NCI-H187 (cell line): Measurements from ENCODE around the gene KCNH5.
A peak's percentile ranks its signal among the peaks of the same experiment; 100 is the strongest.

Source experiments
- DNase-seq, 2 experiments: peaks; one replicate each; lab custom pipeline; 2025; lab: John Stamatoyannopoulos, UW

Gene KCNH5, protein sequence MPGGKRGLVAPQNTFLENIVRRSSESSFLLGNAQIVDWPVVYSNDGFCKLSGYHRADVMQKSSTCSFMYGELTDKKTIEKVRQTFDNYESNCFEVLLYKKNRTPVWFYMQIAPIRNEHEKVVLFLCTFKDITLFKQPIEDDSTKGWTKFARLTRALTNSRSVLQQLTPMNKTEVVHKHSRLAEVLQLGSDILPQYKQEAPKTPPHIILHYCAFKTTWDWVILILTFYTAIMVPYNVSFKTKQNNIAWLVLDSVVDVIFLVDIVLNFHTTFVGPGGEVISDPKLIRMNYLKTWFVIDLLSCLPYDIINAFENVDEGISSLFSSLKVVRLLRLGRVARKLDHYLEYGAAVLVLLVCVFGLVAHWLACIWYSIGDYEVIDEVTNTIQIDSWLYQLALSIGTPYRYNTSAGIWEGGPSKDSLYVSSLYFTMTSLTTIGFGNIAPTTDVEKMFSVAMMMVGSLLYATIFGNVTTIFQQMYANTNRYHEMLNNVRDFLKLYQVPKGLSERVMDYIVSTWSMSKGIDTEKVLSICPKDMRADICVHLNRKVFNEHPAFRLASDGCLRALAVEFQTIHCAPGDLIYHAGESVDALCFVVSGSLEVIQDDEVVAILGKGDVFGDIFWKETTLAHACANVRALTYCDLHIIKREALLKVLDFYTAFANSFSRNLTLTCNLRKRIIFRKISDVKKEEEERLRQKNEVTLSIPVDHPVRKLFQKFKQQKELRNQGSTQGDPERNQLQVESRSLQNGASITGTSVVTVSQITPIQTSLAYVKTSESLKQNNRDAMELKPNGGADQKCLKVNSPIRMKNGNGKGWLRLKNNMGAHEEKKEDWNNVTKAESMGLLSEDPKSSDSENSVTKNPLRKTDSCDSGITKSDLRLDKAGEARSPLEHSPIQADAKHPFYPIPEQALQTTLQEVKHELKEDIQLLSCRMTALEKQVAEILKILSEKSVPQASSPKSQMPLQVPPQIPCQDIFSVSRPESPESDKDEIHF

GRCh38 chr14:63045234-63045611, at the start of gene KCNH5:
TSS of gene KCNH5 (minus strand) at chr14:63045458. CDS start at chr14:63045186, 272 bp downstream.
- DNase-seq = peak in 1 of 2 experiments; percentile 65

GRCh38 chr14:63091394-63091996, 46.2 kb upstream of the KCNH5 start:
- no peak for DNase-seq

DNA sequence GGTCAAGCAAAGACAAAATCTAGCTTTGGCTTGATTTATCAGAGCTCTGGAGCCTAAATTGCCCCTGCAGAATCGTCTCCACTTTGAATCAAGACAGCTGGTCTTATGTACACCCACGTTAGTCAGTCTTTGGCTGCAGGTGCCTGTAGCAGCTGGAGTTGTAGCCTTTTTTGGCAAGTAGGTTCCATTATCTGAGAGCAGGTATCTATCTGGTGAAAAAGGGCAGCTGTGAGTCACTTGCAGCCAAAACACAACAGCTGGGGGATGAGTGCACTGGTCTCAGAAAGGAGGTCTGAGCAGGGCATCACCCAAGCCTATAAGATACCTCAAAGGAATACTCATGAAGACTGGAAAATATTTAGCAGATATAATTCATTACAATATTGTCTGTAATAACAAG, 43.6 kb upstream of the KCNH5 start:
- DNase-seq = no peak

DNA sequence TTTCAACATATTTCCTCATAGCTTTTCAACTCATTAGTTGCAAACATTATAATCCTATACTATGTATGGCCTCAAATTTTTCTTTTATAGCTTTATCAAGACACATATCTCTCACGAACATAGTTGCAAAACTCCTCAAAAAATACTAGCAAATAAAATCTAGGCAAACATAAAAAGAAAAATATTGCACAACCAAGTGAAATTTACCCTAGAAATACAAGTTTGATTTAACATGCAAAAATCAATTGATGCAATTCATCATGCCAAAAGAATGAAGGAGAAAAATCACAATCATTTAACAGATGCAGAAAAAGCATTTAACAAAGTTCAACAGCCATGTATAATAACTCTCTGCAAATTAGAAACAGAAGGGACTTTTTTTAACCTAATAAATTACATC, 33.3 kb upstream of the KCNH5 start:
- DNase-seq = no peak

- no peak for DNase-seq
Measured at GRCh38 chr14:63076488-63076887, 31.2 kb upstream of the KCNH5 start.

- no peak for DNase-seq
Measured at GRCh38 chr14:63055631-63056030, 10.4 kb upstream of the KCNH5 start.

GRCh38 chr14:63051992-63052391, 6.7 kb upstream of the KCNH5 start:
- no peak for DNase-seq

DNA sequence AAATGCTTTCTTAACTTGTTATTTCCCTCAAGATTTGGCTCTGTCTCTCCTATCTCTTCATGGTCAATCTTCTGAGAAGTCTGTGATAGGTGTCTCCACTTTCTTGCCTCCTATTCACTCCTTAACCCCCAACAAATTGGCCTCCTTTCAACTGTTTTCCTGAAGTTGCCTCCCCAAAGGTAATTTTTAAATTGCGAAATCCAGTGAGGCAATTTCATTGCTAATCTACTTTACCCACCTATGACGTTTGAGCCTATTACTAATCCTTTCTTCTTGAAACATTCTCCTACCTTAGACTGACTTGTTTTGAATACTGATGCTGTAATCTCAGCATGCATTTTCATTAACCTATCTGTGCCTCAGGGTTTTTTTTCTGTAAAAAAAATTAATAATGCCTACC, 6.0 kb upstream of the KCNH5 start:
- no peak for DNase-seq

DNA sequence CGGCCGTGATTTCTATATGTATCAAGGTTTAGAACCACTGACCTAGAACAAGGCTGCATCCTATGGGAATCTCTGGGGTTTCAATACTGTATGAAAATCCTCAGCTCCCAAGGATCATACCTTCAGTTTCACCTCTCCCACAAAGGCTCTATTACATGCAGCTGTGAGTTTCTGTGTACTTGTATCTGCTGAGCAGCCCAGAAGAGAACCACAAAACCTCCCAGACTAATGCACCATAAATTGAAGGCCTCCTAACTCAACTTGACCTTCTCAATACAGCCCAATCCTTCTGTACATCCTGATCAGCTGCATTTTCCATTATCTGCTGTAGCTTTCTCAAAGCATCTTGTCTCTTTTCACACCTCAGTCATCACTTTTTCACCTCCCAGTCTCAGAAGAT, 5.4 kb upstream of the KCNH5 start:
- DNase-seq = no peak

GRCh38 chr14:63046339-63047268, 1.3 kb upstream of the KCNH5 start:
- no peak for DNase-seq

GRCh38 chr14:63045612-63046320, 508 bp upstream of the KCNH5 start:
- DNase-seq = peak; percentile 61 to 75

DNA sequence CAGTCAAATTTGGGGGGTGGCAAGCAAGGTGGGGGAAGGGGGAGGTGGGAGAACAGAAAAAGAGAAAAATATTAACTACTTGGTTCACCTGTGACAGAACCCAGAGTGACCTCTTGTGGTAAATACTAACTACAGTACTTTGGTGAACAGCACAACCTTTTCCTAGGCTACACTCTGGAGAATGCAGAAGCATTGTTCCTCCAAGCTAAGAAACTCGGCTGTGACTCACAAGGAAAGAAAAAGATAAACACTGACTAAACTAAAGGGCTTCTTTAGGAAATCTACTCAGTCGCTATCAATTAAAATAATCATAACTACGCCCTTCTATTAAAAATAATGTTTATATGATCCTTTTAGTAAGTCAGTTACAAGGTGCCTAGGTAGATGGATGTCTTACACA, 5.4 kb downstream of the KCNH5 start:
- DNase-seq = no peak

DNA sequence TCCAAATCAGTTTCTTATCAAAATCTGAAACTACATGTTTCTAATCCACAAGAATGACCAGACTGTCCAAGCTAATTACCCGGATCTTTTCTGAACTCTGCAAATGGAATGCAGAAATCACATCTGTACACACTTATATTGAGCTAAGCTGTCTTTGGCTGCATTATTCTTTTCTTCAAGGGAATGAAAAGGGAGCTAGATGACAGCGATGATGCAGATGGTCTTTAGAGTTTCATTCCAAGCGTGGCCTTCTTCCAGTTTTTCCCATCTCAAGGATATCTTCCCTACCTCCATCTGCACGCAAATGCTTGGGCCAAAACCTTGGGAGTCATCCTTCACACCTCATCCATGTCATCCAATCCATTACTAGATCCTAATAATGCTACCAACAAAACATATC, 12.6 kb downstream of the KCNH5 start:
- no peak for DNase-seq

GRCh38 chr14:63032076-63032475, 13.2 kb downstream of the KCNH5 start:
- no peak for DNase-seq

DNA sequence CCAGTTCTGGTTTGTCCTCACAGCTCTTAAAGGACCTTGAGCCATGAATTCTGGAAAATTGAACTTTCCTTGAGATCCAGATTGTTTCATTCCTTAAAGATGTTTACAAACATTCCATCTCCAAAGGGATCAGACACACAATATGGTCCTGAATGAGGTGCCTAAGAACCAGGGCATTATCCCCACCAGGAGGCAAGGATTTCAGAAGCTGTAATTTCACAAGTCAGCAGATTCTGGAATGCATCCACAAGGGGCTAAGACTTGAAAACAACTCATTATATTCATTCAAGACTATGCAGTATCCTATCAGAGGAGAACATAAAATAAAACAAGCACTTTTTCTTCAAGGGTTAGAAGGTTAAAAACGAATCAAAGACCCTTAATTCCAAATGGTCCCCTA, 15.1 kb downstream of the KCNH5 start:
- no peak for DNase-seq

DNA sequence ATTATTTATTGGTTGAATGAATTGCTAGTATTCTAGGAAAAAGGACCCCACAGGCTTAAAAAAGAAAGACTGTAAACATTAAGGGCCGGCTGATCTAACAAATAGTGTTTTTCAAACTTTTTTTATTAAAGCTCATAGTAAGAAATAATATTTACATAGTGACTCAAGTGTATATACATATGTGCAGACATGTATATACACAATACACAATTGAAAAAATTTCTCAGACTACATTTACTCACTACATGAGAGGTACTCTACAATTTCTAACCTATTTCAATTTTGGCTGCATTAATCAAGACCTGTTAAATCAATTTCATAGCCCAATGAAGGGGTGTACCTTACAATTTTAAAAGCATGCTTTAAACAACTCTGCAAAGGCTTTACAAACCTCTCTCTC, 17.5 kb downstream of the KCNH5 start:
- DNase-seq = no peak

GRCh38 chr14:63026491-63026890, 18.8 kb downstream of the KCNH5 start:
- no peak for DNase-seq

DNA sequence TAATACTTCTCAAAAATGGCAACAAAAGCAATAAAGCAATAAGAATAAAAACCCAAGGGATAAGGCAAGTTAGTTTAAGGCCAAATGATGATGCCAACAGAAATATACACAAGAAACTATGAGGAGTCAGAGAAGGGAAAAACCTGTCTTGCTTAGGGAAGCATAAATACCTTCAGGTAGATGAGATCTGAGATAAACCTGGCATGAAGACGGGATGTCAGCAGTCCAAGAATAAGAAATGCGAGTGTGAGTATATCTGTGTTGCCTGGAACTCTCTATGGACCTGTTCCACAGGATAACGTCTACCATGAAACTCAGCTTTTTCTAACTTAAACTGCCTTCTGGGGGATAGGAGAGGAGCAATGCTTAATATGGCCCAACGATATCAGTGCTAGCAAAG, 30.6 kb downstream of the KCNH5 start:
- no peak for DNase-seq

GRCh38 chr14:63012171-63012570, 33.1 kb downstream of the KCNH5 start:
- DNase-seq = no peak

GRCh38 chr14:63011623-63012022, 33.6 kb downstream of the KCNH5 start:
- DNase-seq = no peak

DNA sequence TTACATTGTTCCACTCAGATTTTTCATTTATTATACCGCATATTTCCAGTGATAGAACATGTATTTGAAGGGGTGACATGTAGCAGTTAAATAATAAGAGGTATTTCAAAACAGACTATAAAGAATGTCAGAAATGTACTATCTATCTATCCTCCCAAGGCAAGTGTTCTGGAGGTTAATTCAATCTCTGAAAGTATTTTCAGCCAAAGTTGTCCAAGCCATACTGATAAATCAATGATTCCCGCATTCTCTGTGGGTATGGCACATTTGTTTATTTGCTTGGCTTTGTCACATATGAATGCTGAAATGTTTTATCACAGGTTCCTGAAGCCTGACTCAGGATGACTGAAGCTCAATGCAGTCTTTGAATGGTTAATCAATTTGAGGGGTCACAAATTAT, 35.8 kb downstream of the KCNH5 start:
- no peak for DNase-seq
